ENCODE data around the gene RNF207.

RNF207 gene

DNA sequence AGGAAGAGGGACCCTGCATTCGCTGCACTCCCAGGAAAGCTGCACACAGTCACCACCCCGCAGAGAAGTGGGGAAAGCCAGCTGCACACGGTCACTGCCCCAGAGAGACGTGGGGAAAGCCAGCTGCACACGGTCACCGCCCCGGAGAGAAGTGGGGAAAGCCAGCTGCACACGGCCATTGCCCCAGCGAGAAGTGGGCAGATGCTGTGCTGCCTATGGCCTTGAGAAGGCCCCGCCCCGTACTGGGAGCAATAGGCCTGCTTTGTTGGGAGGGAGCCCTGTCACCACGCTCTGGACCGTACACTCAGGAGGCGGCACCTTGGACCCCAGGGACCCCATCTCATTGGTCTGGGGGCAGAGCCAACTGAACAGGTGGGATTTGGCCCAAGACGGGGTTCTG is 59.2 kb downstream of the RNF207 start:
- no peak overlapping the region for H3K4me3 ChIP-seq
- H3K27ac ChIP-seq = no peak overlapping the region

DNA sequence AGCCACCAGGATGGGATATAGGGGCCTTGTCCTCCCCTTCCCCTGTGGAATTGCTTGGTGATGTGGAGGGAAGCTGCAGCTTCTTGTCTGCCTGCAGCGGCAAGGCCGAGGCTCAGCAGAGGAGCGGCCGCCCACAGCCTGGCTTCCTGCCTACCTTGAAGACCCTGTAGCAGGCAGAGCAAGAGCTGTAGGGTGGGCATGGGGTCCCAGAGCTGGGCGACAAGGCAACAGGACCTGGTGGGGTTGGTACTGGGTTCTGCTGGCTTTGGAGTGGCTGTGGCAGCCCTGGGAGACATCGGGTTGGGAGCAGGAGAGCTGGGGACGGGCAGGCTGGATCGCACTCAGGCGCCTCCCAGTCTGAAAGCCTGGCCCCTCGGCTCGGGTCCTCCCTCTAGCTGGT is 60.7 kb downstream of the RNF207 start:
- DNase-seq (ENCODE audit: low read depth, low spot score) = no peak
- Histone ChIP-seq H3K9me3 (ENCODE audit: low read depth, low read length) (no peaks in the 10 kb centered on the region), H3K9ac (ENCODE audit: insufficient read length) (no peak overlapping the region), H3K4me3 (no peak overlapping the region), H3K36me3 (ENCODE audit: insufficient read depth, low read length) (no peaks in the 10 kb centered on the region), H3K27ac (no peak overlapping the region)
- TF ChIP-seq FOXP2 (optimal IDR thresholded peaks at IDR 0.05; ENCODE audit: control extremely low read depth, extremely low read length, insufficient read depth) (no peak), POLR2AphosphoS5 (IDR thresholded peaks at IDR 0.05; ENCODE audit: borderline replicate concordance, low read depth, low read length) (no peak), EZH2 (IDR thresholded peaks at IDR 0.05) (no peak)

More for the DNA sequence above, 59.2 kb downstream of the RNF207 start:
- H3K36me3 ChIP-seq (ENCODE audit: insufficient read depth, low read length) = no peaks in the 10 kb centered on the region
- no peak for DNase-seq (ENCODE audit: low read depth, low spot score)
- TF ChIP-seq FOXP2 (optimal IDR thresholded peaks at IDR 0.05; ENCODE audit: control extremely low read depth, extremely low read length, insufficient read depth) (no peak), POLR2AphosphoS5 (IDR thresholded peaks at IDR 0.05; ENCODE audit: borderline replicate concordance, low read depth, low read length) (no peak), EZH2 (IDR thresholded peaks at IDR 0.05) (no peak)
- no peak overlapping the region for H3K9ac ChIP-seq (ENCODE audit: insufficient read length)
- H3K9me3 ChIP-seq (ENCODE audit: low read depth, low read length) = no peaks in the 10 kb centered on the region

GRCh38 chr1:6267686-6268322 is 61.9 kb downstream of the RNF207 start:
- no peak for TF ChIP-seq POLR2AphosphoS5 (IDR thresholded peaks at IDR 0.05; ENCODE audit: borderline replicate concordance, low read depth, low read length)
- no peak for TF ChIP-seq EZH2 (IDR thresholded peaks at IDR 0.05)
- TF ChIP-seq FOXP2 (optimal IDR thresholded peaks at IDR 0.05; ENCODE audit: control extremely low read depth, extremely low read length, insufficient read depth) = no peak
- Histone ChIP-seq H3K9ac (ENCODE audit: insufficient read length) (no peak overlapping the region), H3K27ac (no peak overlapping the region; the same call in 1 of the 2 replicates), H3K4me3 (no peak overlapping the region), H3K9me3 (ENCODE audit: low read depth, low read length) (no peaks in the 10 kb centered on the region), H3K36me3 (ENCODE audit: insufficient read depth, low read length) (no peaks in the 10 kb centered on the region)
- no peak for DNase-seq (ENCODE audit: low read depth, low spot score)

GRCh38 chr1:6268415-6268814 is 62.5 kb downstream of the RNF207 start:
- TF ChIP-seq POLR2AphosphoS5 (IDR thresholded peaks at IDR 0.05; ENCODE audit: borderline replicate concordance, low read depth, low read length) (no peak), EZH2 (IDR thresholded peaks at IDR 0.05) (no peak), FOXP2 (optimal IDR thresholded peaks at IDR 0.05; ENCODE audit: control extremely low read depth, extremely low read length, insufficient read depth) (no peak)
- no peak overlapping the region; the same call in 1 of the 2 replicates for H3K27ac ChIP-seq
- no peak overlapping the region for H3K4me3 ChIP-seq
- H3K9me3 ChIP-seq (ENCODE audit: low read depth, low read length) = no peaks in the 10 kb centered on the region
- H3K36me3 ChIP-seq (ENCODE audit: insufficient read depth, low read length) = no peaks in the 10 kb centered on the region
- DNase-seq (ENCODE audit: low read depth, low spot score) = no peak
- H3K9ac ChIP-seq (ENCODE audit: insufficient read length) = no peak overlapping the region

GRCh38 chr1:6269296-6269695 is 63.4 kb downstream of the RNF207 start:
- peak overlapping the region; percentile 86; the same call in 1 of the 2 replicates for H3K27ac ChIP-seq
- TF ChIP-seq FOXP2 (optimal IDR thresholded peaks at IDR 0.05; ENCODE audit: control extremely low read depth, extremely low read length, insufficient read depth) (no peak), POLR2AphosphoS5 (IDR thresholded peaks at IDR 0.05; ENCODE audit: borderline replicate concordance, low read depth, low read length) (no peak), EZH2 (IDR thresholded peaks at IDR 0.05) (no peak)
- no peak for DNase-seq (ENCODE audit: low read depth, low spot score)
- peak overlapping the region; percentile 22 for H3K9ac ChIP-seq (ENCODE audit: insufficient read length)
- H3K9me3 ChIP-seq (ENCODE audit: low read depth, low read length) = no peaks in the 10 kb centered on the region
- H3K4me3 ChIP-seq = no peak overlapping the region
- H3K36me3 ChIP-seq (ENCODE audit: insufficient read depth, low read length) = no peaks in the 10 kb centered on the region

- DNase-seq (ENCODE audit: low read depth, low spot score) = no peak
- no peaks in the 10 kb centered on the region for H3K36me3 ChIP-seq (ENCODE audit: insufficient read depth, low read length)
- no peaks in the 10 kb centered on the region for H3K9me3 ChIP-seq (ENCODE audit: low read depth, low read length)
- H3K9ac ChIP-seq (ENCODE audit: insufficient read length) = no peak overlapping the region
- no peak for TF ChIP-seq EZH2 (IDR thresholded peaks at IDR 0.05)
- TF ChIP-seq FOXP2 (optimal IDR thresholded peaks at IDR 0.05; ENCODE audit: control extremely low read depth, extremely low read length, insufficient read depth) = no peak
- TF ChIP-seq POLR2AphosphoS5 (IDR thresholded peaks at IDR 0.05; ENCODE audit: borderline replicate concordance, low read depth, low read length) = no peak
- H3K27ac ChIP-seq = peak overlapping the region; percentile 86
- H3K4me3 ChIP-seq = peak overlapping the region; percentile 59
Measured at GRCh38 chr1:6269720-6270400, 63.9 kb downstream of the RNF207 start.

DNA sequence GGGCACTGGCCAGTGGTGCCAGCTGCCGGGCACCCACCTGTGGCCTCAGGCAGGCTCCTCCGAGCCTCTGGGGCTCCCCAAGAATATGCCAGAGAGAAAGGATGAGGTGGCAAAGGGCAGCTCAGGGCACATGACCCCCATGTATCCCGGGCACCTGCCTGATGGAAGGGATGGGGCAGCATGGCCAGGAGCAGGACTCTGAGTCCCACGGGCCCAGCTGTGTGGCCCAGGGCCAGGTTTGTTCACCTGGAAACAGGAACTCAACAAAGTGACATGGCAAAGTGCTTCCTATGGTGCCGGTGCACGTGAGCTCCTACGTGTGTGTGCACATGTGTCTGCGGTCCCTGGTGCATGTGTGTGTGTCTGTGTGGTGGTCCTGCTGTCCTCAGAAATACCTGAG is 64.5 kb downstream of the RNF207 start:
- TF ChIP-seq FOXP2 (optimal IDR thresholded peaks at IDR 0.05; ENCODE audit: control extremely low read depth, extremely low read length, insufficient read depth) (no peak), POLR2AphosphoS5 (IDR thresholded peaks at IDR 0.05; ENCODE audit: borderline replicate concordance, low read depth, low read length) (no peak), EZH2 (IDR thresholded peaks at IDR 0.05) (no peak)
- H3K36me3 ChIP-seq (ENCODE audit: insufficient read depth, low read length) = no peaks in the 10 kb centered on the region
- H3K9ac ChIP-seq (ENCODE audit: insufficient read length) = peak overlapping the region; percentile 7
- H3K4me3 ChIP-seq = peak overlapping the region; percentile 59
- H3K9me3 ChIP-seq (ENCODE audit: low read depth, low read length) = no peaks in the 10 kb centered on the region
- H3K27ac ChIP-seq = peak overlapping the region; percentile 86
- DNase-seq (ENCODE audit: low read depth, low spot score) = no peak
